MM.1S (cell line): Measurements from ENCODE around the gene FAM221A.

ENCODE experiments used
- DNase-seq: peaks from one replicate; pipeline ENCODE4 v3.0.0-alpha.2; 2015
- H2AFZ ChIP-seq: fragments of 300-600 bp; sonication (generic); 2 replicates; pipeline ENCODE4 v1.6.0; 2016; ENCODE audit warnings: antibody characterized with exemption, low read length
- H3F3A ChIP-seq: fragments of 300-600 bp; sonication (generic); 2 replicates; pipeline ENCODE4 v1.6.1; 2016; ENCODE audit warnings: mild to moderate bottlenecking, antibody characterized with exemption, low read length, moderate library complexity, mixed read lengths; ENCODE audit not compliant: insufficient read depth
- H3K27ac ChIP-seq: fragments of 300-600 bp; sonication (generic); 2 replicates; pipeline ENCODE4 v1.5.1; 2016; ENCODE audit warnings: mild to moderate bottlenecking, low read length
- H3K27me3 ChIP-seq: fragments of 300-600 bp; sonication (generic); replicated peaks from 2 replicates; pipeline ENCODE4 v1.6.0; 2016; ENCODE audit warnings: low read length; ENCODE audit not compliant: insufficient read depth
- H3K36me3 ChIP-seq: fragments of 300-600 bp; sonication (generic); replicated peaks from 2 replicates; pipeline ENCODE4 v1.6.1; 2016; ENCODE audit warnings: mild to moderate bottlenecking, low read length, mixed read lengths; ENCODE audit not compliant: insufficient read depth
- H3K4me1 ChIP-seq: fragments of 300-600 bp; sonication (generic); 2 replicates; pipeline ENCODE4 v1.6.1; 2016; ENCODE audit warnings: low read length, mixed read lengths
- H3K4me2 ChIP-seq: fragments of 300-600 bp; sonication (generic); 2 replicates; pipeline ENCODE4 v1.6.0; 2016; ENCODE audit warnings: low read depth, low read length
- H3K4me3 ChIP-seq: fragments of 300-600 bp; sonication (generic); 2 replicates; pipeline ENCODE4 v1.5.1; 2016; ENCODE audit warnings: low read length, mixed read lengths
- H3K79me2 ChIP-seq: fragments of 300-600 bp; sonication (generic); 2 replicates; pipeline ENCODE4 v1.6.1; 2016; ENCODE audit warnings: mixed run types, low read length, mixed read lengths
- H3K9ac ChIP-seq: fragments of 300-600 bp; sonication (generic); 2 replicates; pipeline ENCODE4 v1.6.1; 2016; ENCODE audit warnings: low read length, mixed read lengths
- H3K9me2 ChIP-seq: fragments of 300-600 bp; sonication (generic); replicated peaks from 2 replicates; pipeline ENCODE4 v1.6.1; 2016; ENCODE audit warnings: mild to moderate bottlenecking, low read length, mixed read lengths; ENCODE audit not compliant: insufficient read depth
- H3K9me3 ChIP-seq: fragments of 300-600 bp; sonication (generic); replicated peaks from 2 replicates; pipeline ENCODE4 v1.6.1; 2016; ENCODE audit warnings: mild to moderate bottlenecking, low read length, mixed read lengths; ENCODE audit not compliant: insufficient read depth
- H4K20me1 ChIP-seq: fragments of 300-600 bp; sonication (generic); 2 replicates; pipeline ENCODE4 v1.6.1; 2016; ENCODE audit warnings: mild to moderate bottlenecking, low read length, moderate library complexity, mixed read lengths; ENCODE audit not compliant: insufficient read depth
- CTCF ChIP-seq: fragments of 300-600 bp; sonication (generic); IDR thresholded peaks from 2 replicates; pipeline ENCODE4 v1.5.1; 2016; ENCODE audit warnings: antibody characterized with exemption, low read length, mixed read lengths
- EZH2 ChIP-seq: fragments of 300-600 bp; sonication (generic); optimal IDR thresholded peaks from 2 replicates; pipeline ENCODE3; 2017; ENCODE audit warnings: low read depth, mild to moderate bottlenecking, antibody characterized with exemption, low read length, mixed read lengths
- EZH2phosphoT487 ChIP-seq: fragments of 300-600 bp; sonication (generic); IDR thresholded peaks from 2 replicates; pipeline ENCODE4 v1.6.1; 2018; ENCODE audit warnings: antibody characterized with exemption, low read length

The FAM221A gene

DNA sequence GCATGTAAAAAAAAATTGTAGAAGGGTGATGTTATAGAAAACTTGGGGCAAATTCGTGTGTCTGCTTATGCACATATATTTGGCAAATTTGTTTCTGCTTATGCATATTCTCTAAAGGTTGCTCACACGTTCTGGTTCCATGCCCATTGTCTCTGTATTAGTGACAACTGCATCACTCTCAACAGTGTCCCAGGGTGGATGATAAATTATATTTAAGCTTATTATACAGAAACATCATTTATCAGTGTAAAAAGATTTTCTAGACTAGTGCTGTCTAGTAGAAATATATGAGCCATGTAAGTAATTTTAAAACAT is 34.1 kb downstream of the FAM221A start:
- Histone ChIP-seq H3K4me1 (no peaks in the 10 kb centered on the region), H3K27me3 (no peaks in the 10 kb centered on the region), H4K20me1 (no peaks in the 10 kb centered on the region; the same call in 1 of the 2 replicates), H2AFZ (no peak overlapping the region), H3K4me2 (no peak overlapping the region), H3F3A (no peaks in the 10 kb centered on the region), H3K9ac (no peak overlapping the region), H3K9me3 (no peaks in the 10 kb centered on the region), H3K36me3 (no peaks in the 10 kb centered on the region), H3K79me2 (no peaks in the 10 kb centered on the region), H3K27ac (no peak overlapping the region), H3K4me3 (no peak overlapping the region), H3K9me2 (no peaks in the 10 kb centered on the region)
- no peak for DNase-seq
- TF ChIP-seq CTCF, result no peak
- TF ChIP-seq EZH2phosphoT487, result no peak
- TF ChIP-seq EZH2, result no peak

DNA sequence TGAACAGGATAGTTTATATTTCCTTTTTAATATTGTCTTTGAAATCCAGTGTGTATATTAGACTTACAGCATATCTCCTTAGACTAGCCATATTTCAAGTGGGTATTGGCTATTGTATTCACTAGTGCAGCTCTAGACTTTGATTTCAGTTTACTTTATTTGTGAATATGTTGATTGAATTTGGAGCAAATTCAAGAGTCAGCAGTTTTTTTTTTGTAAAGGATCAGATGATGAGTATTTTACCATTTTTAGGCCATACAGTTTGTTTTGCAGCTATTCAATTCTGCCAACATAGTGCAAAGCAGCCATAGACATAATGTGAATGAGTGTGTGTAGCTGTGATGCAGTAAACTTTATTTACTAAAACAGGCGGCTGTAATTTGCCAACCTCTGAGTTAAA is 34.6 kb downstream of the FAM221A start:
- no peak for TF ChIP-seq EZH2
- no peak for TF ChIP-seq CTCF
- TF ChIP-seq EZH2phosphoT487, result no peak
- Histone ChIP-seq H3K27ac (no peak overlapping the region), H3F3A (no peaks in the 10 kb centered on the region), H3K79me2 (no peaks in the 10 kb centered on the region), H2AFZ (no peak overlapping the region), H3K36me3 (no peaks in the 10 kb centered on the region), H4K20me1 (no peaks in the 10 kb centered on the region; the same call in 1 of the 2 replicates), H3K27me3 (no peaks in the 10 kb centered on the region), H3K9me3 (no peaks in the 10 kb centered on the region), H3K4me1 (no peaks in the 10 kb centered on the region), H3K9ac (no peak overlapping the region), H3K9me2 (no peaks in the 10 kb centered on the region), H3K4me3 (no peak overlapping the region), H3K4me2 (no peak overlapping the region)
- no peak for DNase-seq

DNA sequence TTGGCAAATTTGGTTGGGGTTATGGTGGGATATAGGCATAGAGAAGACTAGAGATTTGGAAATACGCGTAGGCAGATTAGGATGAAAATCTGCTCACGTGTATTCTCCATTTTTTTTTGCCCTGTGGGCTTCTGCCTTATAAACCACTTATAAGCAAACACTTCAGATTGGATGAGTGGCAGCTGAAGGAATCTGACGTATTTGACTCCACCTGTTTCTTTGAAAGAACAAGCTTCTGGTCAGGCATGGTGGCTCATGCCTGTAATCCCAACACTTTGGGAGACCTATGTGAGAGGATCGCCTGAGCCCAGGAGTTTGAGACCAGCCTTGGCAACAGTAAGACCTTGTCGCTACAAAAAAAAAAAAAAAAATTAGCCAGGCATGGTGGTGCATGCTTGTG is 35.1 kb downstream of the FAM221A start:
- no peaks in the 10 kb centered on the region for H3K27me3 ChIP-seq
- no peaks in the 10 kb centered on the region for H3K9me2 ChIP-seq
- no peak overlapping the region for H3K27ac ChIP-seq
- H3K79me2 ChIP-seq, result no peaks in the 10 kb centered on the region
- no peak overlapping the region for H3K4me3 ChIP-seq
- H3K9me3 ChIP-seq, result no peaks in the 10 kb centered on the region
- no peak for DNase-seq
- no peak overlapping the region for H3K9ac ChIP-seq
- no peak overlapping the region for H3K4me2 ChIP-seq
- no peaks in the 10 kb centered on the region for H3K4me1 ChIP-seq
- TF ChIP-seq EZH2, result no peak
- no peak for TF ChIP-seq CTCF
- no peak for TF ChIP-seq EZH2phosphoT487
- H4K20me1 ChIP-seq, result no peaks in the 10 kb centered on the region; the same call in 1 of the 2 replicates
- H2AFZ ChIP-seq, result no peak overlapping the region
- H3F3A ChIP-seq, result no peaks in the 10 kb centered on the region
- H3K36me3 ChIP-seq, result no peaks in the 10 kb centered on the region

DNA sequence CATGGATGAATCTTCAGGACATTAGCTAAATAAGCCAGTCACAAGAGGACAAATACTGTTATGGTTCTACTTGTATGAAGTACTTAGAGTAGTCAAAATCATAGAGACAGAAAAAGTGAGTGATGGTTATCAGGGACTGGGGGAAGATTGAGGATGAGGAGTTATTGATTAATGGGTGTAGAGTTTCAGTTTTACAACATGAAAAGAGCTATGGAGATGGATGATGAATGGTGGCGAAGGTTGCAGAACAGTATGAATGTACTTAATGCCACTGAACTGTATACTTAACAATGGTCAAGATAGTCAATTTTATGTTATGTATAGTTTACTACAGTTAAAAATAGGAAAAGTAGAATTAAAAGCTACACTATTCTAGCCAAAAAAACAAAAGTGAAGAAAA is 37.8 kb downstream of the FAM221A start:
- Histone ChIP-seq H2AFZ (no peak overlapping the region), H3K79me2 (no peaks in the 10 kb centered on the region), H3K4me3 (no peak overlapping the region), H4K20me1 (no peaks in the 10 kb centered on the region; the same call in 1 of the 2 replicates), H3K36me3 (no peaks in the 10 kb centered on the region), H3K9ac (no peak overlapping the region), H3K27ac (no peak overlapping the region), H3F3A (no peaks in the 10 kb centered on the region), H3K4me1 (no peaks in the 10 kb centered on the region), H3K27me3 (no peaks in the 10 kb centered on the region), H3K4me2 (no peak overlapping the region), H3K9me2 (no peaks in the 10 kb centered on the region), H3K9me3 (no peaks in the 10 kb centered on the region)
- no peak for TF ChIP-seq EZH2
- TF ChIP-seq CTCF, result no peak
- TF ChIP-seq EZH2phosphoT487, result no peak
- DNase-seq, result no peak
